CD14-positive monocyte (primary cell): ENCODE results near the gene CUBN. TPM values are rescaled to one million over a fixed set of nuclear protein-coding genes. Genes with fewer than 3 reads are reported as not detected.
A peak's percentile ranks its signal among the peaks of the same experiment; 100 is the strongest.

Source experiments
- DNase-seq, 3 donors: peaks; one replicate each; pipeline ENCODE4 v3.0.0-alpha.2; 2011 to 2022
- H2AFZ ChIP-seq: 2 replicates; pipeline ENCODE4 v1.6.0; 2012; ENCODE audit warnings: mild to moderate bottlenecking, low read depth, low read length, inconsistent platforms; ENCODE audit not compliant: insufficient read depth, poor library complexity, severe bottlenecking
- H3K27ac ChIP-seq, 2 donors: 1 replicate in 1 of 2; 2 replicates in 1 of 2; pipeline ENCODE4 v1.5.1; 2012 to 2013; ENCODE audit warnings: low read length in 2 of 2, control low read depth in 1 of 2, inconsistent platforms in 1 of 2, low read depth in 1 of 2, mild to moderate bottlenecking in 1 of 2
- H3K27me3 ChIP-seq, 2 donors: one replicate each; pipeline versions ENCODE4 v1.6.0 to v1.6.1; 2011 to 2013; ENCODE audit warnings: low read length in 2 of 2; ENCODE audit not compliant: control insufficient read depth in 2 of 2, insufficient read depth in 2 of 2
- H3K36me3 ChIP-seq, 2 donors: replicated peaks in 1 of 2; 1 replicate in 1 of 2; 2 replicates in 1 of 2; pipeline versions ENCODE4 v1.5.1 to v1.6.1; 2012 to 2013; ENCODE audit warnings: low read length in 2 of 2, control low read depth in 1 of 2, inconsistent platforms in 1 of 2, mild to moderate bottlenecking in 1 of 2; ENCODE audit not compliant: insufficient read depth in 2 of 2, control insufficient read depth in 1 of 2
- H3K4me1 ChIP-seq, 2 donors: 1 replicate in 1 of 2; 2 replicates in 1 of 2; pipeline versions ENCODE4 v1.5.1 to v1.6.1; 2012 to 2013; ENCODE audit warnings: low read length in 2 of 2, control low read depth in 1 of 2, inconsistent platforms in 1 of 2, mild to moderate bottlenecking in 1 of 2, moderate library complexity in 1 of 2; ENCODE audit not compliant: insufficient read depth in 2 of 2, control insufficient read depth in 1 of 2
- H3K4me2 ChIP-seq: replicated peaks from 2 replicates; pipeline ENCODE3; 2012; ENCODE audit warnings: low read length, moderate library complexity, mild to moderate bottlenecking; ENCODE audit not compliant: poor library complexity, severe bottlenecking; ENCODE audit errors: extremely low read depth
- H3K4me3 ChIP-seq, 3 experiments: fragments of 200-600 bp in 1 of 3; sonication (generic) in 1 of 3; replicated peaks in 1 of 3; 1 replicate in 2 of 3; 2 replicates in 1 of 3; pipeline ENCODE4 v1.5.1; 2011 to 2013; ENCODE audit warnings: low read length in 3 of 3, mild to moderate bottlenecking in 3 of 3, control low read depth in 2 of 3, low read depth in 2 of 3, inconsistent platforms in 1 of 3, moderate library complexity in 1 of 3
- H3K79me2 ChIP-seq: 2 replicates; pipeline ENCODE4 v1.6.0; 2012; ENCODE audit warnings: mild to moderate bottlenecking, control low read depth, inconsistent platforms, low read length, moderate library complexity; ENCODE audit not compliant: insufficient read depth
- H3K9ac ChIP-seq: 2 replicates; pipeline ENCODE4 v1.6.0; 2017; ENCODE audit warnings: low read length, mild to moderate bottlenecking; ENCODE audit not compliant: insufficient read depth, poor library complexity, severe bottlenecking
- H3K9me3 ChIP-seq, 2 donors: replicated peaks in 1 of 2; 1 replicate in 1 of 2; 2 replicates in 1 of 2; pipeline versions ENCODE4 v1.5.1 to v1.6.1; 2012 to 2013; ENCODE audit warnings: low read length in 2 of 2, control low read depth in 1 of 2; ENCODE audit not compliant: control insufficient read depth in 1 of 2, insufficient read depth in 1 of 2
- H4K20me1 ChIP-seq: 2 replicates; pipeline ENCODE4 v1.6.0; 2012; ENCODE audit warnings: mild to moderate bottlenecking, low read length, control low read depth, moderate library complexity; ENCODE audit not compliant: insufficient read depth
- H3K27ac Mint-ChIP-seq, 7 donors: one replicate each; pipeline ENCODE4 v1.8.0; 2020; ENCODE audit warnings: mild to moderate bottlenecking in 7 of 7, mixed read lengths in 7 of 7, moderate library complexity in 6 of 7, inconsistent platforms in 2 of 7
- H3K27me3 Mint-ChIP-seq, 3 donors: one replicate each; pipeline ENCODE4 v1.8.0; 2021 to 2022; ENCODE audit warnings: low read depth in 3 of 3, mild to moderate bottlenecking in 3 of 3, mixed read lengths in 3 of 3, moderate library complexity in 3 of 3, inconsistent platforms in 1 of 3
- H3K36me3 Mint-ChIP-seq, 2 donors: one replicate each; pipeline ENCODE4 v1.8.0; 2020; ENCODE audit warnings: mixed read lengths in 2 of 2, inconsistent platforms in 1 of 2, mild to moderate bottlenecking in 1 of 2
- H3K4me1 Mint-ChIP-seq: one replicate; pipeline ENCODE4 v1.8.0; 2020; ENCODE audit warnings: mild to moderate bottlenecking, mixed read lengths
- H3K4me3 Mint-ChIP-seq, 2 donors: one replicate each; pipeline ENCODE4 v1.8.0; 2020; ENCODE audit warnings: mild to moderate bottlenecking in 2 of 2, mixed read lengths in 2 of 2, moderate library complexity in 1 of 2
- H3K9me3 Mint-ChIP-seq, 7 donors: one replicate each; pipeline ENCODE4 v1.8.0; 2020 to 2022; ENCODE audit warnings: mixed read lengths in 7 of 7, mild to moderate bottlenecking in 6 of 7, moderate library complexity in 6 of 7, inconsistent platforms in 2 of 7
- WGBS: methylation state at CpG from one replicate; pipeline ENCODE4 v1.1.5; 2013; ENCODE audit warnings: missing lambda C conversion rate; ENCODE audit not compliant: insufficient coverage; 5-methylcytosine and 5-hydroxymethylcytosine counted together
- intact Hi-C, 2 donors: fragments of 100-400 bp; cut with micrococcal nuclease; formaldehyde crosslinking; loops; one replicate each; pipeline versions ENCODE4 v1.15.0 to v1.15.1; 2023
- polyA plus RNA-seq, 3 donors: library from polyadenylated mRNA; depleted of rRNA in 1 of 3; unstranded in 2 of 3; stranded (reverse) in 1 of 3; fragments of 300-500 nt in 2 of 3; fragments of >200 nt in 1 of 3; fragmentation: Illumina TruSeq in 2 of 3; gene quantifications; 1 replicate in 2 of 3; 2 replicates in 1 of 3; pipeline ENCODE4 v1.2.3, GENCODE V29; 2012 to 2021
- TF ChIP-seq, protein P1 (sequence below): fragments of 200-600 bp; IDR thresholded peaks from one replicate; pipeline ENCODE4 v1.8.0; 2022; ENCODE audit warnings: antibody characterized with exemption, mild to moderate bottlenecking

CUBN gene
- polyA plus RNA-seq, 3 donors = 0.95 TPM; not detected in 2

DNA sequence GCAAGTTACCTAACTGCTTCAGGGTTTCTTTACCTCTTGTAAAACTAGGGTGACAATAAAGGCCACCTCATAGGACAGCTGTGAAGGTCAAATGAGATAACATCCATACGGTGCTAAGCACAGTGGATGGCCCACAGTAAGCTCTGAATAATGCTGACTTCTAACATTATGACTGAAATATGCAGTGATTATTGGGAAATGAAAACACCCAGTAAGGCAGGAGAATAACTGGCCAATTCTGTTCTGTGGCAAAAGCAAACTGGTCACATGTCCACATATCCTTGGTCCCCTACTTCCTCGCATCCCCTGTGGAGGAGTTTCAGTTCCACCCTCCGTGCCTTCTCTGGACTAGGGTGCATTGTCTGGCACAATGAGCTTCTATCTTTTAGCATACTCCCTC is 1.4 kb downstream of the CUBN start:
- Histone ChIP-seq H3K79me2 (no peaks in the 10 kb centered on the region), H4K20me1 (no peaks in the 10 kb centered on the region), H3K27ac (peak overlapping the region in 1 of 2 donors; percentile 67), H3K9me3 (no peaks in the 10 kb centered on the region), H3K4me3 (no peak overlapping the region), H3K4me2 (no peak overlapping the region), H3K9ac (no peak overlapping the region), H2AFZ (no peak overlapping the region), H3K36me3 (no peaks in the 10 kb centered on the region), H3K4me1 (peaks cover 26% of the 10 kb centered on the region in 2 donors), H3K27me3 (no peaks in the 10 kb centered on the region)
- Mint-ChIP-seq H3K27ac (peak overlapping the region; percentile 16 to 92 (median 64)), H3K36me3 (no peaks in the 10 kb centered on the region), H3K4me1 (peaks cover 26% of the 10 kb centered on the region), H3K27me3 (peaks cover 0 to 3% (median 1%) of the 10 kb centered on the region in 3 donors), H3K9me3 (no peaks in the 10 kb centered on the region), H3K4me3 (no peak overlapping the region)
- intact Hi-C loops = loop anchor here in 1 of 2 donors (10.0 kb wide), 1 partner anchor 67 kb away; no protein-coding TSS in a partner anchor
- no CpG with 5 or more reads among the region's 3 CpGs for WGBS
- peak; percentile 54 to 75 (median 69) for DNase-seq
- TF ChIP-seq, protein P1, sequence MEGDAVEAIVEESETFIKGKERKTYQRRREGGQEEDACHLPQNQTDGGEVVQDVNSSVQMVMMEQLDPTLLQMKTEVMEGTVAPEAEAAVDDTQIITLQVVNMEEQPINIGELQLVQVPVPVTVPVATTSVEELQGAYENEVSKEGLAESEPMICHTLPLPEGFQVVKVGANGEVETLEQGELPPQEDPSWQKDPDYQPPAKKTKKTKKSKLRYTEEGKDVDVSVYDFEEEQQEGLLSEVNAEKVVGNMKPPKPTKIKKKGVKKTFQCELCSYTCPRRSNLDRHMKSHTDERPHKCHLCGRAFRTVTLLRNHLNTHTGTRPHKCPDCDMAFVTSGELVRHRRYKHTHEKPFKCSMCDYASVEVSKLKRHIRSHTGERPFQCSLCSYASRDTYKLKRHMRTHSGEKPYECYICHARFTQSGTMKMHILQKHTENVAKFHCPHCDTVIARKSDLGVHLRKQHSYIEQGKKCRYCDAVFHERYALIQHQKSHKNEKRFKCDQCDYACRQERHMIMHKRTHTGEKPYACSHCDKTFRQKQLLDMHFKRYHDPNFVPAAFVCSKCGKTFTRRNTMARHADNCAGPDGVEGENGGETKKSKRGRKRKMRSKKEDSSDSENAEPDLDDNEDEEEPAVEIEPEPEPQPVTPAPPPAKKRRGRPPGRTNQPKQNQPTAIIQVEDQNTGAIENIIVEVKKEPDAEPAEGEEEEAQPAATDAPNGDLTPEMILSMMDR = no peak

- no peaks in the 10 kb centered on the region for H3K36me3 ChIP-seq
- no peak for DNase-seq
- no peaks in the 10 kb centered on the region for H3K79me2 ChIP-seq
- Mint-ChIP-seq H3K36me3 (no peaks in the 10 kb centered on the region), H3K9me3 (no peaks in the 10 kb centered on the region), H3K27ac (no peak overlapping the region), H3K4me3 (no peak overlapping the region), H3K27me3 (peaks cover 1 to 3% (median 2%) of the 10 kb centered on the region in 3 donors), H3K4me1 (peaks cover 20% of the 10 kb centered on the region)
- H3K9ac ChIP-seq = no peak overlapping the region
- H4K20me1 ChIP-seq = no peaks in the 10 kb centered on the region
- no peak overlapping the region for H3K27ac ChIP-seq
- WGBS = 100% methylated on average over 4 of the region's 5 CpGs
- H2AFZ ChIP-seq = no peak overlapping the region
- intact Hi-C loops = loop anchor here in 1 of 2 donors (10.0 kb wide), 1 partner anchor 68 kb away; no protein-coding TSS in a partner anchor
- no peaks in the 10 kb centered on the region for H3K27me3 ChIP-seq
- H3K9me3 ChIP-seq = no peaks in the 10 kb centered on the region
- TF ChIP-seq, protein P1 = no peak
- H3K4me3 ChIP-seq = no peak overlapping the region
- H3K4me2 ChIP-seq = no peak overlapping the region
- H3K4me1 ChIP-seq = peaks cover 18 to 21% of the 10 kb centered on the region in 2 donors
Observed at GRCh38 chr10:17126327-17126726, 3.3 kb downstream of the CUBN start.
